Colonic mucosa (tissue), 4 donors: ENCODE measurements around the gene HSF2. TPM values are rescaled to one million over a fixed set of nuclear protein-coding genes. Genes with fewer than 3 reads are reported as not detected.

Experiments
- DNase-seq: peaks from one replicate; pipeline ENCODE4 v3.0.0-alpha.2; 2020
- H3K27ac ChIP-seq: fragments of 200-600 bp; one replicate; pipeline ENCODE4 v1.8.0; 2021
- H3K27me3 ChIP-seq: fragments of 200-600 bp; one replicate; pipeline ENCODE4 v1.8.0; 2021
- H3K36me3 ChIP-seq: fragments of 200-600 bp; one replicate; pipeline ENCODE4 v1.8.0; 2021
- H3K4me1 ChIP-seq: fragments of 200-600 bp; one replicate; pipeline ENCODE4 v1.8.0; 2021; ENCODE audit warnings: mild to moderate bottlenecking
- H3K4me3 ChIP-seq: fragments of 200-600 bp; one replicate; pipeline ENCODE4 v1.8.0; 2021
- H3K9ac ChIP-seq, 2 donors: one replicate each; pipeline ENCODE4 v1.7.0; 2013; ENCODE audit warnings: control low read depth in 2 of 2, low read depth in 2 of 2, low read length in 2 of 2
- H3K9me3 ChIP-seq: fragments of 200-600 bp; one replicate; pipeline ENCODE4 v1.8.0; 2021
- CTCF ChIP-seq: fragments of 200-600 bp; IDR thresholded peaks from one replicate; pipeline ENCODE4 v1.8.0; 2022; ENCODE audit warnings: antibody characterized with exemption, mild to moderate bottlenecking
- intact Hi-C: fragments of 100-400 bp; cut with DNase I; formaldehyde crosslinking; loops from one replicate; pipeline ENCODE4 v1.14.1; 2022
- total RNA-seq, 2 donors: library from RNA; stranded (reverse); fragmentation: NEBNext Ultra II Directional in 1 of 2; extraction: Animal tissue kit (Norgen Biotek cat#: 25700) in 1 of 2; gene quantifications; one replicate each; pipeline ENCODE4 v1.2.1, GENCODE V29; 2021
- donor health status: healthy.
- donor health status: DM: no; HTN: no; CAD: no.
- donor health status: DM: no; HTN: no; CAD: no.

HSF2 gene
- total RNA-seq, 2 donors from 2014 or later: 4.8 to 5.1 TPM

- H3K9me3 ChIP-seq: no peaks in the 10 kb centered on the region
- H3K9ac ChIP-seq: no peak overlapping the region
- no peak overlapping the region for H3K27ac ChIP-seq
- H3K27me3 ChIP-seq: no peaks in the 10 kb centered on the region
- H3K4me3 ChIP-seq: no peak overlapping the region
- no peak for DNase-seq
- intact Hi-C loops: no loop called here
- no peak for TF ChIP-seq CTCF
- H3K4me1 ChIP-seq: no peaks in the 10 kb centered on the region
- no peaks in the 10 kb centered on the region for H3K36me3 ChIP-seq
These were observed 35.5 kb upstream of the HSF2 start for GRCh38 chr6:122363769-122364483.

- no peak for DNase-seq
- no peak overlapping the region for H3K27ac ChIP-seq
- intact Hi-C loops: no loop called here
- H3K27me3 ChIP-seq: no peaks in the 10 kb centered on the region
- TF ChIP-seq CTCF: no peak
- H3K9ac ChIP-seq: no peak overlapping the region
- no peaks in the 10 kb centered on the region for H3K4me1 ChIP-seq
- no peaks in the 10 kb centered on the region for H3K9me3 ChIP-seq
- no peak overlapping the region for H3K4me3 ChIP-seq
- no peaks in the 10 kb centered on the region for H3K36me3 ChIP-seq
These were observed 33.6 kb upstream of the HSF2 start for GRCh38 chr6:122365775-122366403.

DNA sequence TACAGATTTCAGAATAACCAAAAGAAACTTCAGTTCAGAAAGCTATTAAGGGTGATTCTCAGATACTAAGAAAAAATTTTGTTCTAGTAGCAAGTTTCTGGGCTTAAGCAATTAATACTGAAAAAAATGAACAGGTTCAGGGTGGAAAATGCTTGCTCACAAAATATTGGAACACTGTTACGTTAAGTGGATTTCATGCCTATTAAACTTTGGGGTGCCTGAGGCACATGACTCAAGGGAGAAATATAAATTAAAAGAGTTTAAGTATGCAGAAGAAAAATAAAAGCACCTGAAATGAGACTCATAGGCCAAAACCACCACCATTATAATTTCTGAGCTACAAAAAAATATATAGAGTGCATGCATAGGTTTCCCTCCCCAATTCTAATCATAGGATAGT, 32.3 kb upstream of the HSF2 start:
- Histone ChIP-seq H3K27ac (no peak overlapping the region), H3K27me3 (no peaks in the 10 kb centered on the region), H3K4me1 (no peaks in the 10 kb centered on the region), H3K4me3 (no peak overlapping the region), H3K36me3 (no peaks in the 10 kb centered on the region), H3K9ac (no peak overlapping the region), H3K9me3 (no peaks in the 10 kb centered on the region)
- intact Hi-C loops: no loop called here
- DNase-seq: no peak
- no peak for TF ChIP-seq CTCF

DNA sequence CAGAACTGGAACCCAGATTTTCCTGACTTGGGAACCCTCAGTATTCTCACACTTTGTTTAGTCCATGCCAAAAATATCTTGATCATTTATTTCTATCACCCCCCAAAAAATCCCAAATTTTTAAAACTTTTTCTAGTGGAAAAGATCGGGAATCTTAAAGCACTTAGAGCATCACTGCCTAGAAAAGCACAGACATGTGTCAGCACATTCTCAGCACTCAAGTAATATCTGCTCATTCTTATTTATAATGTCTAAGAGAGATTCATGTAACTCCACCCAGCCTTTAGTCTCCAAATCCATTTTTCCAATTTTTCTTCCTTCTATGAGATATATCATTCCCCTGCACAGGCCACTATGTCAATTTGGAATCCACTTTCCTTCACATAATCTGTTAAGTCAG, 29.9 kb upstream of the HSF2 start:
- intact Hi-C loops: no loop called here
- TF ChIP-seq CTCF: no peak
- H3K27ac ChIP-seq: no peak overlapping the region
- H3K9me3 ChIP-seq: no peaks in the 10 kb centered on the region
- H3K4me1 ChIP-seq: no peaks in the 10 kb centered on the region
- no peak for DNase-seq
- no peak overlapping the region for H3K9ac ChIP-seq
- H3K4me3 ChIP-seq: no peak overlapping the region
- H3K27me3 ChIP-seq: no peaks in the 10 kb centered on the region
- H3K36me3 ChIP-seq: no peaks in the 10 kb centered on the region

DNA sequence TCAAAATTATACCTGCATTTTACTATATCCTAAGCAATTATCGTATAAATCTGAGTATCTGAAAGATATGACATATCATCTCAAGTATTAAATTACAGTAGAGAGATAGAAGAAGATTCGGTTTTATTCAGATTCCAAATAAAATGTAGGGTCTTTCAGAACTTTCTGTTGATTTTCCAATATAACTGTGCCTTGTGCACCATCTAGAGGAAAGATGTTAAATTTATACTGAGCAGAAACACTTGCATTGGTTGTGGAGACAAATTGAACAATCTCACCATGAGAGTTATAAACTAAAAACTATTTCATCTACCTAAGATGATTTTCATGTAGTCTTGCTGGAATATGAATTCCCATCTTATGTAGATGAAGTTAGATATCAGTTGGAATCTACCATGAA, 26.8 kb upstream of the HSF2 start:
- no peak overlapping the region for H3K27ac ChIP-seq
- H3K4me3 ChIP-seq: no peak overlapping the region
- DNase-seq: no peak
- H3K4me1 ChIP-seq: no peaks in the 10 kb centered on the region
- TF ChIP-seq CTCF: no peak
- no peak overlapping the region for H3K9ac ChIP-seq
- no peaks in the 10 kb centered on the region for H3K36me3 ChIP-seq
- no peaks in the 10 kb centered on the region for H3K27me3 ChIP-seq
- no peaks in the 10 kb centered on the region for H3K9me3 ChIP-seq
- intact Hi-C loops: no loop called here
